Stimulated activated CD8-positive, alpha-beta memory T cell treated with anti-CD3 and anti-CD28 coated beads, Interleukin-12 subunit alpha, Interleukin-12 subunit beta, amount 100 ng/mL, for 4 hours (primary cell): Measurements from ENCODE around the gene CEP68.
"Not testable (repeated sequence)": the region's sequence is repeated elsewhere in the genome, so short reads cannot be mapped to it uniquely, and the experiment has no call there.

Experiments
- DNase-seq: peaks from one replicate; pipeline ENCODE4 v3.0.0-alpha.2; 2020; ENCODE audit warnings: low read depth

Gene CEP68

DNA sequence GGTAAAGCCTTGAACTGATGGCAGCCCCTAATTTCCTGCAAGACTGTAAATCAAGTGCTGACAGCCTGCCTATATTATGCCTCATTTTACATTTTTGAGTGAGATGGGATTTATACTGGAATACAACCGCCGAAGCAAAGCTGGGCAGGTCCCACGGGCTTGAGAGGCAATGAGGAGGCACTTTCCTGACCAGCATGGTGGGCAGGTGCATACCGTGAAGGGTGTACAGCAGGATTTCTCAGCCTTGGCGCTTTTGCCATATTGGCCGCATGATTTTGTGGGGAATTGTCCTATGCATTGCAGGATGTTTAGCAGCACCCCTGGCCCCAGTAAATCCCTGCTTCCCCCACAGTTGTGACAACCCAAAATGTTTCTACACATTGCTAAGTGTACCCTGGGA is 22.8 kb downstream of the CEP68 start:
- no peak for DNase-seq

DNA sequence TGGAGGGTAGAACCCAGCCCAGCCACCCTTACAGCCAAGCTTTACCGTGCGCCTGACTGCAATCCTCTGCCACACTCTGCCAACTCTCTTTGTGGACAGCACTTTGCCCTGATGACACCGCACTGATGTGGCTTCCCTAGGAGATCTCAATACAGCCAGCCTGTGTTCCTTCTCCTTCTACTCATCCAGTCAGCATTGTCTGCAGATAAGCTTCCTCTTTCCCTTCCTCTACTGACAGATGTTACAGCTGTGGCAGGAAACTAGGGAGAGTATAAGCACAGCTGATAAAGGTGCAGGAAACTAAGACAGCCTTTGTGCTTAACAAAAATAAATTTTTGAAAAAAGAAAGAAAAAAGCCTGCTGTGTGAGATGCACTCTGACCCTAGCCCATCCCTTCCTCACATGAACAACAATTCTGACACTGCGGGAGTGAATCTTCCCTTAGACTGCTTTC is 25.0 kb downstream of the CEP68 start:
- no peak for DNase-seq

DNA sequence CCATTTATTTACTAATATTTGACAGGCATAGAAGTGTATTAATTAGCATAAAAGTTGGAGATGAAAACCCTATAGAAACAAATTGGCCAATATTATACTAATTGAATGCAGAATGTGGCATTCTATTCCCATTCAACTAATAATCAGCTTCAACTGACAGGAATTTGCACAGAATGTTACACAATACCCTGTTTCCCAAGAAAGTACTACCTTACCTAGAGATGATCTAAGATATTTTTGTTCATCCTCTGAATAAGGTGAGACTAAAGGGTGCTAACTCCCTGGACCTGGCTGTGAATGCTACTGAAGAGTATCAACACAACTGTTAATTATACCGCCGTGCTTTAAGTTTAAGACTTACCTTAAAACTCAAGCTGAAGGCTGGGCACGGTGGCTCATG is 28.9 kb downstream of the CEP68 start:
- no peak for DNase-seq

DNA sequence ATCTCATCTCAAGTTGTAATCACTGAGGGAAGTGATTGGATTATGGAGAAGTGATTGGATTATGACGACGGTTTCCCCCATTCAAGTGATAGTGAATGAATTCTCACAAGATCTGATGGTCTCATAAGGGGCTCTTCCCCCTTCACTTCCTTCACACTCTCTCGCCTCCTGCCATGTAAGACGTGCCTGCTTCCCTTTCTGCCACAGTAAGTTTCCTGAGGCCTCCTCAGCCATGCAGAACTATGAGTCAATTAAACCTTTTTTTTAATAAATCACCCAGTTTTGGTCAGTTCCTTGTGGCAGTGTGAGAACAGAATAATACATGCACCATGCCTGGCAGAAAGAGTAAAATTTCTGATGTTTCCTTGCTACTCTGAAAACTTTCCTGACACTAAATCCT is 36.6 kb downstream of the CEP68 start:
- no peak for DNase-seq

DNA sequence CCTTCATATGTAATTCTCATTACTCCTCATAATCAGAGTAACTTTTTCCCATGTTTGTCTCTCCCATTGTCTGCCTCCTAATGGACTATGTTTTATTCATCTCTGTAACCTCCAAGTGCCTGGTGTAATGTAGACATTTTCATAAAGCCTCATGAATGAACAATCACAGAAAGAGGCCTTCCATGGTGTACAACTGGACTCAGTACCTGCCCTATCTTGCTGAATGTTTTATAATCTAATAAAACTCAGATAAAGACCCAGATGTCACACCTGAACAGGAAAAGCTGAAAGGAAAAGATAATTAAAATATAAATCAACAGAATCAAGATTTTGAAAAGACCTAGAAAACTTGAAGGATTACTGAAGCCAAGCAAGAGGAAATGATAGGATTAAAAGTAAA is 37.0 kb downstream of the CEP68 start:
- no peak for DNase-seq

DNA sequence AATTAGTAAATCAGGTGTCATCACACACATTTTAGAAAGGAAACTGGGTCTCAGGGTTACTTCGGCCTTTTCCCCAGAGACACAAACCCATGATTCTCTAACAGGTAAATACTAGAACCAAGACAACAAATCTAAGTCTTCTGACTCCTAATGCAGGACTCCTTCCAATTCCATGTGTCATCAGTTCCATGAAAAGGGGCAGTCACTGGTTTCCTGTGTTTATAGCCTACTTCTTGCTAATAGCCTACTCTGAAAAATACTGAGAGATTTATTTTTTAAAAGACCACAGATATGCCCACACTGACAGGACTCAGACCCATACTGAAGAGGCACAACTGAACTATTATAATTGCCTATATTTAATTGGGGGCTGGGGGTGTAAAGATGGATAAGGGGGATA is 40.7 kb downstream of the CEP68 start:
- no peak for DNase-seq

DNA sequence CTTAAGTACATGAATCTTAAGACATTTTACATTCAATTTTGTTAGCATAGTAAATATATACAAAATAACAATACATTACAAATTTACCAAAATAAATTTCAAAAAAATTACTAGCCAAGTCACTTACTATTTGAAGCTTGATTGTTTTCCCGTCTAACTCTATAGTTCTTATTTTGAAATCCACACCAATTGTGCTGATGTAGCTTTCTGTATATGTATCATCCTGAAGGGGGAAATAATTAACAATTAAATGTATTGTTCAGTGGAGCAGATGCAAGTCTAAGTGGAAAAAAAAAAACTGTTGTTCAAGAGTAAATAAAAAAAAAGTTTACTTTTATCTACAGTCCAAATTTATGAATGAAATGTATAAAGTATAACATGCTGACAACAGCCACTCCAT is 41.6 kb downstream of the CEP68 start:
- no peak for DNase-seq

DNA sequence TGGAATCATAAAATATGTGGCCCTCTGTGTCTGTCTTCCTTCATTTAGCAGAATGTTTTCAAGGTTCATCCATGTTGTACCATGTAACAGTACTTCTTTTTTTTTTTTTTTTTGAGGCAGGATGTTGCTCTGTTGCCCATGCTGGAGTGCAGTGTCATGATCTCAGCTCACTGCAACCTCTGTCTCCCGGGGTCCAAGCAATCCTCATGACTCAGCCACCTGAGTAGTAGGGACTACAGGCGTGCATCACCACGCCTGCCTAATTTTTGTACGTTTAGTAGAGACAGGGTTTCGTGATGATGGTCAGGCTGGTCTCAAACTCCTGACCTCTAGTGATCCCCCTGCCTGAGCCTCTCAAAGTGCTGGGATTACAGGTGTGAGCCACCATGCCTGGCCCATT is 42.5 kb downstream of the CEP68 start:
- DNase-seq = no peak

DNA sequence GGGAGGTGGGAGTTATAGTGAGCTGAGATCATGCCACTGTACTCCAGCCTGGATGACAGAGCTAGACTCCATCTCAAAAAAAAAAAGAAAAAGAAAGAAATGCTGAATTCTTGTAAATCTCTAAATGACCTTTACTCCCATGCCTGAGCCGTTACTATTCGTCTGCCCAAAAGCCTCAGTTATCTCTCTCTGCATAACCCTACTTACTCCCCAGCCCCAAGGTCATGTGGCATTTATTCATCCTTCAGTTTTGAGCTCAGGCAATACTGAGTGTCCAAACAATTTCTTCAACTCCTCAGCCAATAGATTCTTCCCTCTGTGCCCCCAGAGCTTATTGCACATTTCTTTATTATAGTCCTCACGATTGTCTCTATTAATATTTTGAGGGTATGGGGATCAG is 44.9 kb downstream of the CEP68 start:
- no peak for DNase-seq

DNA sequence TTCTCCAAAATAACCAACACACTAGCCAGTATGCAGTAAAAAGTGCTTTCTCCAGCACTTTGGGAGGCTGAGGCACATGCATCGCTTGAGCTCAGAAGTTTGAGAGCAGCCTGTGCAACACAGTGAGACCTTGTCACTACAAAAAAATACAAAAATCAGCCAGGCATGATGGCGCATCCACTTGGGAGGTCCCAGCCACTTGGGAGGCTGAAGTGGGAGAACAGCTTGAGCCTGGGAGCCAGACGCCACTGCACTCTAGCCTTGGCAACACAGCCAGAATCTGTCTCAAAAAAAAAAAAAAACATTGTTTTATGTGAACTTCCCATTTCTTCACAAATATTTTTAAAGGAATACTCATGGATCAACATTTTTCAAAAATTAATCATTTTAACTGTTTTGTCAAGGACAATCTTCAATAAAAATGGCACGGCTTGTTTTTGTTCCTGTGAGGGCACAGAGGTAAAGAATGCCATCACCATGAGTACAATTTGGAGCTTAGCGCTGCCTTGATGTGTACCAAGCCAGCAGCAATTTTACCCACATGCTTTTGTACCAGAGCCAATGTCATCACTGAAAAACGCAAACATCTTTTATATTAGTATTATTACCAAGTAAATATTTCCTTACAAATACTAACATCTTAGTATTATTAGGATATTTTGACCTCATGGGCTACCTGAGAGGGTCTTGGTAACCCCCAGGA is 46.9 kb downstream of the CEP68 start:
- DNase-seq = no peak

DNA sequence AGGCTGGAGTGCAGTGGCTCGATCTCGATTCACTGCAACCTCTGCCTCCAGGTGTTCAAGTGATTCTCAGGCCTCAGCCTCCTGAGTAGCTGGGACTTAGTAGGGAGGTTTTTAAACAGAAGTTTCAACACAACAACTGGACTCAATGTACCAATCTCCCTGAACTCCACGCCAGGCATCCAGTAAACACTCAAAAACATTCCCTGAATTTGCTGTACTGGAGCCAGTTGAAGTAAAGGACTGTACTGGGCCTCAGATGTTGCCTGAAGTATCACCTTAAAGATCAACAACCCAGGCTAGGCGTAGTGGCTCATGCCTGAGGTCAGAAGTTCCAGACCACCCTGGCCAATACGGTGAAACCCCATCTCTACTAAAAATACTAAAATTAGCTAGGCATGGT is 51.3 kb downstream of the CEP68 start:
- DNase-seq = no peak

DNA sequence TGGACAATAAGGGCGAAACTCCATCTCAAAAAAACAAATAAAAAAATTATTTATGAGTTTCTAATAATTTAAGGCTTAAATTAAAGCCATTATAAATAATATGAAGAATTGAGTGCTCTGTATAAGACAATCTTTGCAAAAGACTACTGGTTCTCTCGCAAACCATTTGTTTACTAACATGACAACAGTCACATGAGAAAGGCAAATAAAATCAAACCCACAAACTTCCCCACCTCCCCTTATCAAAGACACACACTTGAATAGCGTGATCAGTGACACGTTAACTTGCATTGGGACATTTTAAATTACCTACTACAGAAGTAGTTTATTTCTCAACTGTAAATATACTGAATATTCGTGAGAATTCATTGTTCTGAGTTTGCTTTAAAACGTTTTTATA is 52.6 kb downstream of the CEP68 start:
- DNase-seq = no peak

DNA sequence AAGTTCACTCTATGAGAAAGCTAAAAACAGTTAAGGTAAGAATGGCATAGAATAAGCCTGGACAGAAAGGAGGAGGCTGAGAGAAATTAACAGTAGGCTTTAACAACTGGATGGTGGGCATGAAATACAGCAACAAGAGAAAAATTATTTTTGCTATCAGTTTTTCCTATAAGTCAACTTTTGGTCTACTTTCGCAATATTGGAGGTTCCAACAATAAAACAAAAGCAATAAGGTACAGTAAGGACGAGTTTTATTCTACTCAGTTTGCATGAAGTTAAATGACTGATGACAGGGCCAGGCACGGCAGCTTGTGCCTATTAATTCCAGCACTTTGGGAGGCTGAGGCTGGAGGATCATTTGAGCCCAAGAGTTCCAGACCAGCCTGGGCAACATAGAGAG is 56.4 kb downstream of the CEP68 start:
- no peak for DNase-seq

DNA sequence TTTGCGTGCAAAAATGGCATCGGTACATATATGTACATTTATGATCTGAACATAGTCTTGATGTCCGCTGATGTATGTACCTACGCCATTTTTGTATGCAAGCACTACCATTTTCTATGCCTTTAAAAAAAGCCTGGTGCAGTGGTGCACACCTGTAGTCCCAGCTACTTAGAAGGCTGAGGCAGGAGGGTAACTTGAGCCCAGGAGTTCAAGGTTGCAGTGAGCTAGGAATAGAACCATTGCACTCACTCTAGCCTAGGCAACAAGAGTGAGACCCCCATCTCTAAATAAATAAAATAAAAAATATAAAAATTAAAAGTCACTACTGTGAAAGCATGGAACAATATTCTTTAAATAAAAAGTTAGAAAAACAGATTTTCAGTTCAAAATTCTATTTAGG is 57.0 kb downstream of the CEP68 start:
- DNase-seq = no peak

DNA sequence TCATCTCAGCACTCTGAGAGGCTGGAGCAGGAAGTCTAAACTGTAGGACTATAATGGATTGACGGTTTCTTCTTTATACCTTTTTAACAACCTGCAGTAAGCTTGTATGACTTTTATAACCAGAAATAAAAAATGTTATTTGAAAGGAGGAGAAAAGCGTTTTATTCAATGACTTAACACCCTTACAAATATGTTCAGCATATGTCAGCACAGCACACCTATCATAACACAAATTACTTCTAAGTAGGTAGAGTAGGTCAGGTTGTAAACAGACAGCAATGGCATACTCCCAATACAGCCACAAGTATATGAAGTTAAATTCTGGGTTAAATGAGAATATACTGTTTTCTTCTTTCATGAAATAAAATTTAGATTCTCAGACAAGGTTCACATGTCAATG is 57.6 kb downstream of the CEP68 start:
- no peak for DNase-seq

DNA sequence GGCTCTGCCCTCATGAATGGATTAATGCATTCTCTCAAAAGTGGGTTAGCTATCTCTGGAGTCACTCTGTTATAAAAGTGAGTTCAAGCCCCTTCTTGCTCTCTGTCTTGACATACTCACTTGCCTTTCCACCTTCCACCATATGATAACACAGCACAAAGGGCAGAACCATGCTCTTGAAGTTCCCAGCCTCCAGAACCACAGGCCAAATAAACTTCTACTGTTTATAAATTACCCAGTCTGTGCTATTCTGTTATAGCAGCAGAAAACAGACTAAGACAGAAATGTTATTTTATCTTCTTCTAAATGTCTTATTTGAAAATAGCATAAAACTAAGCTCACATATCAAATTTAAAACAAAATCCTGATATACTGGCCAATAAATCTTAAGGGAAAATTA is 58.7 kb downstream of the CEP68 start:
- DNase-seq = no peak

DNA sequence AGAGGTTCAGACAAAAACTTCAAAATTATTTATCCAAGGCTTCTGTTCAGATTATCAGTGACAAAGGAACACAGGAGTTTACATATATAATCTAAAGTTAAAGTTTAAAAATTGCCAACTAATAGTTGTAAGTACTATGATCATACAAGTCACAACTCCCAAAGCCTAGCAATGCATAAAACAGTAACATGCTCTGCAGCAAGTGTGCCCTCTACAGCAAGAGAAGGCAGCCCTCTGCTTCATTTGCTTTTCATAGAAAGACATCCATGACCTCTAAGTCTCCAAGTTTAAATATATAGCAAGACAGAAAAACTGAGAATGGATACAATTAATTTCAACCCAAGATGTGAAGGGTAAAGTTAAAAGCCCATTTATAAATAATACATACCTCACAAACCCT is 60.4 kb downstream of the CEP68 start:
- no peak for DNase-seq

DNA sequence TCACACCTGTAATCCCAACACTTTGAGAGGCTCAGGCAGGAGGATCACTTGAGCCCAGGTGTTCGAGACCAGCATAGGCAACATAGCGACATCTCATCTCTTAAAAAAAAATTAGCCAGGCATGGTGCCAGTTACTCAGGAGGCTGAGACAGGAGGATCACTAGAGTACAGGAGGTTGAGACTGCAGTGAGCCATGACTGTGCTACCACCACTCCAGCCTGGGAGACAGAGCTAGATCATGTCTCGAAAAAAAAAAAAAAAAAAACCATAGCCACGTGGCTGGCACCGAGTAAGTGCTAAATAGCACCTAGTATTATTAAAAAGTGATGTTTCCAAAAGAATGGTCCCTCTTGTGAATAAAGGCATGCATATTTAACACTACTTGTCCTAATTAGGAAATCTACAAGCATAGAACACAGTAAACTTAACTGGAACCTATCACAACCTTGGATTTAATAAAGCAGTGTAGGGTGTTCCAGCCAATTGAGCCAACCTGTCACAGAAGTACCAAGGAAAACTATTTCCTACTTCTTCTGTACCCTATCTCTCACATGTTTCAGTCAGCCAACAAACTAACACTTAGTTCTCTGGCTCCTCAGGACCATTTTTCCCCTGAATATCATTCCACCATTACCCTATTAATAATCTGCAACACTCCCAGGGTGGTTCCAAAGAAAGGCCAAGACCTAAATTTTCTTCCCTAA is 64.9 kb downstream of the CEP68 start:
- DNase-seq = no peak

DNA sequence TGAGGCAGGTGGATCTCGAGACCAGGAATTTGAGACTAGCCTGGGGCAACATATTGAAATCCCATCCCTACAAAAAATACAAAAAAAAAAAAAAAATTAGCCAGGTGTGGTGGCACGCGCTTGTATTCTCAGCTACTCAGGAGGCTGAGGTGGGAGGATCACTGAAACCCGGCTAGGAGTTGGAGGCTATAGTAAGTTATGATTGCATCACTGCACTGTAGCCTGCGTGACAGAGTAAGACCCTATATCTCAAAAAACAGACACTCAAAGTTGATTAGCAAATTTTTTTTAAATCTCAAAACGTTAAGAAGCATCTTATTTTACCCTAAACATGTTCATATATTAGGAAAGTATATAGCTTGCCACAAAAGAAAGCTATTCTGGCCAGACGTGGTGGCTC is 66.1 kb downstream of the CEP68 start:
- DNase-seq = no peak

DNA sequence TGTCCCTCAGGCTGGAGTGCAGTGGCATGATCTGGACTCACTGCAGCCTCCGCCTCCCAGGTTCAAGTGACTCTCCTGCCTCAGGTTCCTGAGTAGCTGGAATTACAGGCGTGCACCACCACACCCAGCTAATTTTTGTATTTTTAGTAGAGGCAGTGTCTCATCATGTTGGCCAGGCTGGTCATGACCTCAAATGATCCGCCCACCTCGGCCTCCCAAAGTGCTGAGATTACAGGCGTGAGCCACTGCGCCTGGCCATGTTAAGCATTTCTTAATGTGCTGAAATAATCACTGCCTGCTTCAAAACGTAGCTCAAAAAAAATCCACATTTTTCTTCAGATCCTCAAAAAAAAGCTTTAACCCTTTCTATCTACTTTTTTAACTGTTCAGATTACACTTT is 69.2 kb downstream of the CEP68 start:
- not testable (repeated sequence) for DNase-seq

DNA sequence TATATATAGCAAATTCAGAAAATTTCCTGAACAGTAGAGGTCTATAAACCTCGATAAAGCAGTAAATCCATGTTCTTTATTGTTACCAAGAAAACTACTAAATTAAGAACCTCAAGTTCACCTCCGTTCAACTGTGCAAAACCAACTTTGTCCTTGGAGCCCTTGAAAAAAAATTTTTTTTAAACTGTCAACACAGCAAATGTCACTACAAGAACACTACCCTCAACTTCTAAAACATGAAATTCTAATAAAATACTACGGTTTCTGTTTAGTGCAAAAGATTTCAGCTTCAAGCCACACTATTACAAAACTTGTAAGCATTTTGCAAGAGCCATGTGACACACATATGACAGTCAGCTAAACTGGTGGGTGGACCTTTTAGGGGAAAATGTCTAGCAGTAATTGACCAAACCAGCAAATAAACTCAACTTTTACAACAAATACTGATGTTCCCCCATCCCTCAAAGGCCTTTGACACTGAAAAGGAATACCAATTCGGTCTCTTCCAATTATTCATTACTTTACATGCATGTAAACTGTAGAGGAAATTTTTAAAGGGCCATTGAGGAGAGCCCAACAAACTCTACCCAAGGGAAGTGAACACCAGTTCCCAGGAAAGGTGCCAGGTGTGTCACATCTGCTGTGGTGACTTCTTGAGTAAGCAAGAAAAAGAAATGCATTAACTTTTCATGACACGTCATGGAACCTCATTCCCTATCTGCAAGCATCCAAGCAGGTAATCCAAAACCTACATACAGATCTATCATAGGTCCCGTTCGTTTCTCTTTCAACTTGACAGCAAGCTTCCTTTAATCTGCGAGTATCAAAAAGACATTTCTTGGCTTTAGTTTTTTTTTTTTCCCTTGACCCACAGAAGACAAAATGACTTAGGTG is 72.3 kb downstream of the CEP68 start:
- no peak for DNase-seq

DNA sequence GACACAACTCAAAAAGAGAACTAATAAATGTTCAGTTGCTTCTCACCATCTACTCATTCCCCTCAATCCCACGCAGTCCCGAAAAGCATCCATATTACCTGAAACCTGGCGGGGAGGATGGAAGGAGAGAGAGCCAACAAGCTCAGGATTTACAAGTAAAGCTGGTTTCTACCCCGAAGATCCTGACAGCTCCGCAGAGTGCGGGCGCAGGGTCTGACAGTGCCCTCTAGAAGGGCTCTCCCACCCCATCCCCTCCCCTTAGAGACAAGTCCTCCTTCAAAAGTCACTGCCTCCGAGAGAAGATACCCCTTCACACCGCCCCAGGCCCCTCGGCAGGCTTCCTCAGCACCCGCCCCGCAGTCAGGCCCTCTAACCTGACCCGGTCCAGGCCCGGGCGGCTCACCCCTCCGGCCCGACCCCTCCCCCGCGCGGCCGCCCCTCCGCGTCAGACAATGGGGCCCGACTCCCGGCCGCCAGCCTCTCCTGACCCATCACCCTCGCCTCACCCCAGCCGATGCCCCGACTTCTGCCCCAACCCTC is 73.1 kb downstream of the CEP68 start:
- peak; percentile 5 for DNase-seq
